ENCODE measurements around the gene RNF150.

GRCh38 chr4:141027421-141027820 lies 105.8 kb downstream of the RNF150 start:
- TF ChIP-seq, protein P1, sequence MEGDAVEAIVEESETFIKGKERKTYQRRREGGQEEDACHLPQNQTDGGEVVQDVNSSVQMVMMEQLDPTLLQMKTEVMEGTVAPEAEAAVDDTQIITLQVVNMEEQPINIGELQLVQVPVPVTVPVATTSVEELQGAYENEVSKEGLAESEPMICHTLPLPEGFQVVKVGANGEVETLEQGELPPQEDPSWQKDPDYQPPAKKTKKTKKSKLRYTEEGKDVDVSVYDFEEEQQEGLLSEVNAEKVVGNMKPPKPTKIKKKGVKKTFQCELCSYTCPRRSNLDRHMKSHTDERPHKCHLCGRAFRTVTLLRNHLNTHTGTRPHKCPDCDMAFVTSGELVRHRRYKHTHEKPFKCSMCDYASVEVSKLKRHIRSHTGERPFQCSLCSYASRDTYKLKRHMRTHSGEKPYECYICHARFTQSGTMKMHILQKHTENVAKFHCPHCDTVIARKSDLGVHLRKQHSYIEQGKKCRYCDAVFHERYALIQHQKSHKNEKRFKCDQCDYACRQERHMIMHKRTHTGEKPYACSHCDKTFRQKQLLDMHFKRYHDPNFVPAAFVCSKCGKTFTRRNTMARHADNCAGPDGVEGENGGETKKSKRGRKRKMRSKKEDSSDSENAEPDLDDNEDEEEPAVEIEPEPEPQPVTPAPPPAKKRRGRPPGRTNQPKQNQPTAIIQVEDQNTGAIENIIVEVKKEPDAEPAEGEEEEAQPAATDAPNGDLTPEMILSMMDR (IDR thresholded peaks at IDR 0.05; ENCODE audit: low read depth, low read length) = no peak
- no peak for TF ChIP-seq EZH2phosphoT487 (IDR thresholded peaks at IDR 0.05; ENCODE audit: low read depth)

Measured in OCI-LY3 (cell line).